ENCODE results near the gene BIN1. TPM values are rescaled to one million over a fixed set of nuclear protein-coding genes. Genes with fewer than 3 reads are reported as not detected.

The BIN1 gene
- total RNA-seq, 1 experiment from 2014 or later, result 34.1 TPM

DNA sequence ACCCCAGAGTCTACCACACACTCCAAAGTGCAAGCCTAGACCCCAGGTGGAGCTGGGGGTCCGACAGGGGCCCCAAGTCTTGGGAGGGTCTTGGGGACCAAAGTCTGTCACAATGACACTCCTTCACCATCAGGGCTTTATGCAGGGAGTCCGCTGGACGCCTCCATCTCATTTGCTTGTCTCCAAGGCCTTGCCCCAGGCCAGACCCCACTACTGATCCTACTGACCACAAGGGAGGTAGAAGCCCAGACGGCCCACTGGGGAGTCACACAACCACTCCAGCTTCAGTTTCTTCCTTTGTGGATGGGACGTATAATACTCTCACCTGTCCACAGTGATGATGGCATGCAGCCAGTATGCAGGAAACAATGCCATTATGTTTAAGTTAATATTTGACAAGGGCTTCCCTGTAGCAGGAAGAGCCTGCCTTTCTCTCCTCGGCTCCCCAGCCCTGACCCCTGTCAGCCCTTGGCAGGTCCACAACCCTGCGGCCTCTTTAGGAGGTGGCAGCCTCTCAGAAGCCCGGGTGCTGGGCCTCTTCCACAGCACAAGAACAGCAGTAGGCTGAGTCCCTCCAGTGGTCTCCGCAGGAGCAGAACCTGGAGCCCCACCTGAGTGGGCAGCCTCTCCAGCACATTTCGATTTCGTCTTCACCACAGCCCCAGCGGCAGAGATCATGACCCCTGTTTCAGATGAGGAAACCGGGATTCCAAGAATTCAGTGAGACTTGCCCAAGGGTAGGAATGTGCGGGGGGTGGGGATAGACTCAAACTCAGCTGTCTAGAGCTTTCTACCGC lies 6.5 kb downstream of the BIN1 start:
- ChIA-PET POLR2A (ENCODE audit: low non-redundant PET) (no interaction called here), CTCF (no interaction called here)
- DNase-seq (ENCODE audit: low spot score), result no peak
- no peak for TF ChIP-seq EZH2 (IDR thresholded peaks at IDR 0.05; ENCODE audit: borderline replicate concordance, low read depth, low read length, poor library complexity, severe bottlenecking)
- TF ChIP-seq, protein P1, sequence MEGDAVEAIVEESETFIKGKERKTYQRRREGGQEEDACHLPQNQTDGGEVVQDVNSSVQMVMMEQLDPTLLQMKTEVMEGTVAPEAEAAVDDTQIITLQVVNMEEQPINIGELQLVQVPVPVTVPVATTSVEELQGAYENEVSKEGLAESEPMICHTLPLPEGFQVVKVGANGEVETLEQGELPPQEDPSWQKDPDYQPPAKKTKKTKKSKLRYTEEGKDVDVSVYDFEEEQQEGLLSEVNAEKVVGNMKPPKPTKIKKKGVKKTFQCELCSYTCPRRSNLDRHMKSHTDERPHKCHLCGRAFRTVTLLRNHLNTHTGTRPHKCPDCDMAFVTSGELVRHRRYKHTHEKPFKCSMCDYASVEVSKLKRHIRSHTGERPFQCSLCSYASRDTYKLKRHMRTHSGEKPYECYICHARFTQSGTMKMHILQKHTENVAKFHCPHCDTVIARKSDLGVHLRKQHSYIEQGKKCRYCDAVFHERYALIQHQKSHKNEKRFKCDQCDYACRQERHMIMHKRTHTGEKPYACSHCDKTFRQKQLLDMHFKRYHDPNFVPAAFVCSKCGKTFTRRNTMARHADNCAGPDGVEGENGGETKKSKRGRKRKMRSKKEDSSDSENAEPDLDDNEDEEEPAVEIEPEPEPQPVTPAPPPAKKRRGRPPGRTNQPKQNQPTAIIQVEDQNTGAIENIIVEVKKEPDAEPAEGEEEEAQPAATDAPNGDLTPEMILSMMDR (conservative IDR thresholded peaks at IDR 0.05; ENCODE audit: low read depth, low read length), result no peak
- no peak overlapping the region for H3K4me3 ChIP-seq (ENCODE audit: low read depth, low read length, poor library complexity, severe bottlenecking)
- H3K27me3 ChIP-seq (replicated peaks; ENCODE audit: insufficient read depth, low read depth, low read length, poor library complexity), result no peaks in the 10 kb centered on the region
- no peaks in the 10 kb centered on the region for H3K9me3 ChIP-seq (ENCODE audit: low read depth, low read length, poor library complexity, severe bottlenecking)
- no peak overlapping the region for H3K27ac ChIP-seq (ENCODE audit: low read depth, low read length, poor library complexity, severe bottlenecking)
- H3K36me3 ChIP-seq (ENCODE audit: insufficient read depth, low read length, poor library complexity, severe bottlenecking), result no peaks in the 10 kb centered on the region
- intact Hi-C loops (cut with micrococcal nuclease; ENCODE audit: unreplicated experiment), result no loop called here
- BruUV-seq (replicated peaks), result no TSS peak
- peaks cover 7% of the 10 kb centered on the region for H3K4me1 ChIP-seq (ENCODE audit: insufficient read depth, low read length, poor library complexity, severe bottlenecking)

DNA sequence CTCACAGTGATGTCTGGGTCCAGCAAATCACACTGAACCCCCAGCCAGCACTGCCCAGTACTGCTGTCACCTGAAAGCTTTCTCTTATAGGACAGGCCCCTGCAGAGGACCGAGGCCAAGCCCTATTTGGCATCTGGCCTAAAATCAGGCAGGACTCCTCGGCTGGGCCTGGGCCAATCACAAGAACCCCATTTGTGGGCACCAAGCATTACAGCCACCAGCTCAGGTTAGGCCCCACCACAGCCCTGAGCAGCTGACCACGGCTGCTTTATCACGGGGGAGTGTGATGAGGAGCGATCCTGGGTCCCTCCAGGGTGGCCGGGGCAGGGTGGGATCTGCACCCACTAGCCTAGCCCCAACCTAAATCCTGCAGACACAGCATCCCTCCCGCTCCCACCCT lies 8.2 kb downstream of the BIN1 start:
- Histone ChIP-seq H3K4me1 (ENCODE audit: insufficient read depth, low read length, poor library complexity, severe bottlenecking) (no peaks in the 10 kb centered on the region), H3K27me3 (replicated peaks; ENCODE audit: insufficient read depth, low read depth, low read length, poor library complexity) (no peaks in the 10 kb centered on the region), H3K27ac (ENCODE audit: low read depth, low read length, poor library complexity, severe bottlenecking) (no peak overlapping the region), H3K36me3 (ENCODE audit: insufficient read depth, low read length, poor library complexity, severe bottlenecking) (no peaks in the 10 kb centered on the region), H3K4me3 (ENCODE audit: low read depth, low read length, poor library complexity, severe bottlenecking) (no peak overlapping the region), H3K9me3 (ENCODE audit: low read depth, low read length, poor library complexity, severe bottlenecking) (no peaks in the 10 kb centered on the region)
- CTCF ChIA-PET, result no interaction called here
- POLR2A ChIA-PET (ENCODE audit: low non-redundant PET), result no interaction called here
- no peak for DNase-seq (ENCODE audit: low spot score)
- no TSS peak for BruUV-seq (replicated peaks)
- intact Hi-C loops (cut with micrococcal nuclease; ENCODE audit: unreplicated experiment), result no loop called here
- TF ChIP-seq, protein P1 (conservative IDR thresholded peaks at IDR 0.05; ENCODE audit: low read depth, low read length), result no peak
- TF ChIP-seq EZH2 (IDR thresholded peaks at IDR 0.05; ENCODE audit: borderline replicate concordance, low read depth, low read length, poor library complexity, severe bottlenecking), result no peak

DNA sequence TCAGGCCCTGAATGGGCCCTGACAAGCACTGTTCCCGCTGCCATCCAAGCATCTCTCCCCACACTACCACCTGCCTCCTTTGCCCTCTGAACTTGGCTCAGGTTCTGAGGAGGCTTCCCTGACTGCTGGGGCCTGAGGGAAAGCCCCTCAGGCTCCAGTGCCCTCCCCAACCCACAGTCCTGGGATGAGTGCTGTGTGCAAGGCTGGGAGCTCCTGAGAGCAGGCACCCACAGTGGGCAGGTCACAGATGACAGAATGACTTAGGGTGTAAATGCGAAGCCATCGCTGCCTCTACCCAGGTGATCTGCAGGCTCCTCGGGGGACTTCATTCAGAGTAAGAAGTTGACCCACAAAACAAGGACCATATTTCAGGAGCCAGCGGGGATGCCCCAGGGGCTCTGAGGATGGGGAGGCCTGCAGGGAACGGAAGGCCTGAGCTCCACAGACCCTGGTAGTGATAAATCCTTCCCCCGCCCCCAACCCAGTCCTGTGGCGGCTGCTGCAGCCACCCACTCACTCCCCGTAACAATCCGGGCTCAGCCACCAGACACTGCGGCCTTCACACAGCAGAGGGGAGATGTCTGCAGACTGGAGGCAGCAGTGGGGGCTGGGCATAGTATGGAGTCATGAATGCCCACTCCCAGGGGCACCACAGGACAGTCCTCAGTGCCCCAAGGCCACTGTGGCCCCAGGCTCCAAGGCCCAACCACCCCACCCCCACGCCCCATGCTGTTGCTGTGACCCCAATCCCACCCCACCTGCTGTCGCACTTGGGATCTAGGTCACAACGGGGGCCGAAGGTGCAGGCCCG lies 8.9 kb downstream of the BIN1 start:
- ChIA-PET CTCF (interaction anchor here (0.6 kb wide), 1 partner anchor 48 kb away, joined by 4 read pairs; no protein-coding TSS in a partner anchor), POLR2A (ENCODE audit: low non-redundant PET) (no interaction called here)
- H3K27me3 ChIP-seq (replicated peaks; ENCODE audit: insufficient read depth, low read depth, low read length, poor library complexity), result no peaks in the 10 kb centered on the region
- no peak overlapping the region for H3K27ac ChIP-seq (ENCODE audit: low read depth, low read length, poor library complexity, severe bottlenecking)
- H3K4me3 ChIP-seq (ENCODE audit: low read depth, low read length, poor library complexity, severe bottlenecking), result no peak overlapping the region
- TF ChIP-seq, protein P1 (conservative IDR thresholded peaks at IDR 0.05; ENCODE audit: low read depth, low read length), result no peak
- TF ChIP-seq EZH2 (IDR thresholded peaks at IDR 0.05; ENCODE audit: borderline replicate concordance, low read depth, low read length, poor library complexity, severe bottlenecking), result no peak
- H3K9me3 ChIP-seq (ENCODE audit: low read depth, low read length, poor library complexity, severe bottlenecking), result no peaks in the 10 kb centered on the region
- H3K4me1 ChIP-seq (ENCODE audit: insufficient read depth, low read length, poor library complexity, severe bottlenecking), result no peaks in the 10 kb centered on the region
- BruUV-seq (replicated peaks), result no TSS peak
- DNase-seq (ENCODE audit: low spot score), result no peak
- intact Hi-C loops (cut with micrococcal nuclease; ENCODE audit: unreplicated experiment), result no loop called here
- no peaks in the 10 kb centered on the region for H3K36me3 ChIP-seq (ENCODE audit: insufficient read depth, low read length, poor library complexity, severe bottlenecking)

All from A673 (cell line).